GM12878 (cell line): ENCODE measurements around the gene MBD3. TPM values are rescaled to one million over a fixed set of nuclear protein-coding genes. Genes with fewer than 3 reads are reported as not detected.

Experiments used
- ATAC-seq: fragments of 200-7000 bp; cut with Tn5 transposase; 3 replicates; pipeline ENCODE4 v1.9.1; 2020; ENCODE audit warnings: mild to moderate bottlenecking, moderate library complexity
- BruUV-seq: library from RNA; stranded (reverse); fragments of 400-500 nt; replicated peaks from 2 replicates; lab custom pipeline; 2021; lab: Mats Ljungman, UMichigan
- CTCF ChIA-PET: fragments of 300-600 bp; sonication (Branson Sonifier 250); formaldehyde crosslinking; extraction: SDS; loops from one replicate; lab custom pipeline; 2021; ENCODE audit warnings: inconsistent platforms; lab: Yijun Ruan, JAX
- POLR2A ChIA-PET: fragments of 350-600 bp; formaldehyde crosslinking; extraction: SDS; loops from one replicate; lab custom pipeline; 2021; ENCODE audit warnings: inconsistent platforms; lab: Charles Lee
- RAD21 ChIA-PET: fragments of 300-600 bp; sonication (Branson Sonifier 250); formaldehyde crosslinking; loops from one replicate; lab custom pipeline; 2023; ENCODE audit warnings: antibody characterized with exemption; ENCODE audit not compliant: unreplicated experiment; lab: Charles Lee
- SMC1A ChIA-PET: fragments of 300-600 bp; sonication (Branson Sonifier 250); formaldehyde crosslinking; loops from one replicate; lab custom pipeline; 2023; ENCODE audit not compliant: unreplicated experiment, uncharacterized antibody; lab: Charles Lee
- DNase-seq: peaks from one replicate; pipeline ENCODE4 v3.0.0-alpha.2; 2011; ENCODE audit warnings: low read depth, low spot score
- FAIRE-seq: peaks from 3 replicates; lab custom pipeline; 2011; peaks lifted over from hg19 to GRCh38; lab: Jason Lieb, UNC
- H2AFZ ChIP-seq: 2 replicates; pipeline ENCODE4 v1.6.0; 2011; ENCODE audit warnings: low read depth, low read length, control low read depth; ENCODE audit not compliant: control insufficient read depth
- H3K27ac ChIP-seq: 2 replicates; pipeline ENCODE4 v1.5.1; 2011; ENCODE audit warnings: control low read depth; ENCODE audit not compliant: control insufficient read depth, insufficient read depth
- H3K27me3 ChIP-seq, 2 experiments: replicated peaks in 1 of 2; 2 replicates each; pipeline versions ENCODE4 v1.6.0 to v1.6.1; 2011; ENCODE audit warnings: low read length in 1 of 2; ENCODE audit not compliant: control insufficient read depth in 2 of 2, insufficient read depth in 2 of 2
- H3K36me3 ChIP-seq, 2 experiments: 2 replicates each; pipeline ENCODE4 v1.5.1; 2011; ENCODE audit warnings: low read length in 1 of 2; ENCODE audit not compliant: control insufficient read depth in 2 of 2, insufficient read depth in 2 of 2
- H3K4me1 ChIP-seq: 2 replicates; pipeline ENCODE4 v1.6.1; 2011; ENCODE audit warnings: mild to moderate bottlenecking, low read length, moderate library complexity, mixed read lengths; ENCODE audit not compliant: control insufficient read depth, insufficient read depth
- H3K4me2 ChIP-seq: 2 replicates; pipeline ENCODE4 v1.6.0; 2011; ENCODE audit warnings: control low read depth; ENCODE audit not compliant: control insufficient read depth, insufficient read depth
- H3K4me3 ChIP-seq: fragments of 200-600 bp; sonication (generic); 2 replicates; pipeline ENCODE4 v1.5.1; 2016
- H3K79me2 ChIP-seq: 2 replicates; pipeline ENCODE4 v1.6.0; 2011; ENCODE audit warnings: low read length; ENCODE audit not compliant: control insufficient read depth, insufficient read depth
- H3K9ac ChIP-seq: 2 replicates; pipeline ENCODE4 v1.8.0; 2011; ENCODE audit warnings: low read length, control low read depth, mixed read lengths; ENCODE audit not compliant: control insufficient read depth, insufficient read depth
- H3K9me3 ChIP-seq: replicated peaks from 3 replicates; pipeline ENCODE4 v1.5.1; 2011; ENCODE audit warnings: mild to moderate bottlenecking, low read length; ENCODE audit not compliant: control insufficient read depth, insufficient read depth
- H4K20me1 ChIP-seq: 2 replicates; pipeline ENCODE4 v1.6.0; 2011; ENCODE audit not compliant: control insufficient read depth, insufficient read depth
- POLR2A ChIP-seq: IDR thresholded peaks from 2 replicates; pipeline ENCODE4 v1.6.1; 2011; ENCODE audit warnings: low read depth, mild to moderate bottlenecking, low read length
- TCF7 ChIP-seq: IDR thresholded peaks from 2 replicates; pipeline ENCODE4 v1.6.1; 2014; ENCODE audit warnings: antibody characterized with exemption, borderline replicate concordance
- YBX1 ChIP-seq: fragments of 450-650 bp; IDR thresholded peaks from 2 replicates; pipeline ENCODE4 v1.6.1; 2016; ENCODE audit warnings: antibody characterized with exemption
- WGBS: methylation state at CpG from one replicate; pipeline ENCODE4 v1.1.6; 2016; ENCODE audit warnings: low lambda C conversion rate; ENCODE audit not compliant: insufficient replicate concordance, insufficient coverage; ENCODE audit errors: missing lambda C conversion rate; 5-methylcytosine and 5-hydroxymethylcytosine counted together
- in situ Hi-C: fragments of 300-500 bp; cut with MboI; formaldehyde crosslinking; loops from 9 replicates; pipeline ENCODE4 v1.14.3; 2018; ENCODE audit warnings: mixed read lengths
- intact Hi-C: fragments of 100-400 bp; cut with micrococcal nuclease; formaldehyde crosslinking; loops from one replicate; pipeline ENCODE4 v1.14.2; 2022; ENCODE audit not compliant: unreplicated experiment
- polyA plus RNA-seq, 11 experiments: library from polyadenylated mRNA; depleted of rRNA in 4 of 11; unstranded in 6 of 11; stranded (reverse) in 5 of 11; fragments of >200 nt; fragmentation: Nextera tagmentation in 4 of 11; fragmentation: Illumina TruSeq in 1 of 11; extraction: Ambion mirVana in 4 of 11; extraction: Trizol in 1 of 11; gene quantifications; 1 replicate in 1 of 11; 2 replicates in 10 of 11; pipeline versions ENCODE4 v1.2.1 to v1.2.3, GENCODE V29; 2011 to 2016; ENCODE audit warnings: inconsistent platforms in 2 of 11, missing spikeins in 2 of 11, low read depth in 1 of 11
- total RNA-seq, 4 experiments: library from RNA; depleted of rRNA in 3 of 4; stranded (reverse); fragments of >200 nt in 3 of 4; fragmentation: Illumina TruSeq in 1 of 4; extraction: Trizol in 1 of 4; gene quantifications; 2 replicates each; pipeline versions ENCODE4 v1.2.1 to v1.2.3, GENCODE V29; 2013 to 2021

MBD3 gene
- total and polyA plus RNA-seq, 10 of the 15 experiments (the other 5 are each of a cell fraction or from before 2014, with no cell fraction given): 0.13 to 107 (median 21.9) TPM

DNA sequence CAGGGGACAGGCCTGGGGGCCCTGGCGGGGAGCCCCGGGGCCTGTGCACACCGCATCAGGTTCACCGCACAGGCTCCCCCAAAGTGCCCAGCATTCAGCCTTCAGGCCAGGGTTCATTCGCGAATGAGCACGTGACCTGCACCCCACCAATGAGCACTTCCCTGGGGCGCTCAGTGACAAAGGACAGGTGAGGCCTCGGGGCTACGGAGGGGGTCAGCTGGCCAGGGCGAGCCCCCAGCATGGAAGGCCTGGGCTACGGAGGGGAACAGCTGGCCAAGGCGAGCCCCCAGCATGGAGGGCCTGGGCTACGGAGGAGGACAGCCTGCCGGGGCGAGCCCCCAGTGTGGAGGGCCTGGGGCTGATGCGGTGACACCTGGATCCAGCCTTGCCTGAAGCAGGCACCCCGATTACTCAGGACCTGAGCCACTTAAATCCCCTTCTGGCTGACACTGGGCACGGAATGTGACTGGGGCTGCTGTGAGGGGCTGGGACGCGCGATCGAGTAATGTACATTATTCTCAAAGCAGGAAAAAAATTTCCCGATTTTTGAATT lies 36.7 kb upstream of the MBD3 start:
- FAIRE-seq (no peak), DNase-seq (no peak), ATAC-seq (no peak)
- Histone ChIP-seq H3K79me2 (no peaks in the 10 kb centered on the region), H3K36me3 (peaks cover 11 to 47% of the 10 kb centered on the region in 2 experiments), H3K9me3 (no peaks in the 10 kb centered on the region), H2AFZ (no peak overlapping the region), H3K4me2 (no peak overlapping the region), H3K4me1 (no peaks in the 10 kb centered on the region), H3K9ac (no peak overlapping the region), H3K27ac (no peak overlapping the region), H3K27me3 (no peaks in the 10 kb centered on the region), H4K20me1 (peaks cover 7% of the 10 kb centered on the region), H3K4me3 (no peak overlapping the region)
- ChIA-PET RAD21 (no interaction called here), POLR2A (no interaction called here), CTCF (no interaction called here), SMC1A (no interaction called here)
- BruUV-seq: no TSS peak
- 90% methylated on average over 24 of the region's 24 CpGs for WGBS
- intact Hi-C loops (no loop called here), in situ Hi-C loops (no loop called here)
- TF ChIP-seq POLR2A (peak; percentile 40; the same call in 1 of the 2 replicates), TCF7 (no peak)

DNA sequence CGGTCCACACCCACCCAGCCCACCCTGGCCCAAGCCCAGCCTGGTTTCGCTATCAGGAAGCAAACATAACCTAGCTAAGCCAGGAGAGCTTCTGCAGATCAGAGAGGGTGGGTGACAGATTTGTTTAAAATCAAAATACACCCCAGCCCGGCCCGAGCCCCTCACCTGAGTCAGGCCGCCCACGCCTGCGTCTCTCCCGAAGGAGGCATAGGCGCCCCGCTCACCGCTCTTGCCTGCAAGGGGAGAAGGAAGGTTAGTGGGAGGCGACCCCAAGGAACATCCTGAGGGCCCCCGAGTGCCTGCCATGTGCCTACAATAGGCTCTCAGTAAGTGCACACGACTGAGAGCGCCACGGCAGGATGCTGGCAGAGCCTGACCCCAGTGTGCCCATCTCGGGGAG lies 34.5 kb upstream of the MBD3 start:
- no peaks in the 10 kb centered on the region for H3K4me1 ChIP-seq
- no peak for TF ChIP-seq YBX1
- TF ChIP-seq POLR2A: 0 out of 2 replicates have a peak, but pooled peaks have one; percentile 3
- H3K27me3 ChIP-seq: no peaks in the 10 kb centered on the region
- no peak overlapping the region for H3K4me3 ChIP-seq
- no peak overlapping the region for H3K9ac ChIP-seq
- 94% methylated on average over 16 of the region's 17 CpGs for WGBS
- no peaks in the 10 kb centered on the region for H3K9me3 ChIP-seq
- no TSS peak for BruUV-seq
- in situ Hi-C loops: no loop called here
- no peaks in the 10 kb centered on the region for H3K79me2 ChIP-seq
- intact Hi-C loops: no loop called here
- RAD21 ChIA-PET: no interaction called here
- no peak overlapping the region for H2AFZ ChIP-seq
- SMC1A ChIA-PET: no interaction called here
- DNase-seq (no peak), FAIRE-seq (no peak), ATAC-seq (no peak)
- H3K4me2 ChIP-seq: no peak overlapping the region
- peaks cover 16 to 42% of the 10 kb centered on the region in 2 experiments for H3K36me3 ChIP-seq
- no peak overlapping the region for H3K27ac ChIP-seq
- POLR2A ChIA-PET: interaction anchor here (1.0 kb wide), 1 partner anchor 11 kb away, joined by 3 read pairs; no protein-coding TSS in a partner anchor
- CTCF ChIA-PET: no interaction called here
- H4K20me1 ChIP-seq: 0 out of 2 replicates have a peak, but pooled peaks cover 4% of the 10 kb centered on the region
